ENCODE data around the gene ZNF526.

- TF ChIP-seq CTCF (IDR thresholded peaks at IDR 0.05 in 2 of 3, conservative IDR thresholded peaks at IDR 0.05 in 1 of 3; ENCODE audit: borderline replicate concordance in 1 of 3, insufficient read depth in 1 of 3, low read depth in 2 of 3, low read length in 2 of 3) (no peak), POLR2A (IDR thresholded peaks at IDR 0.05; ENCODE audit: borderline replicate concordance, extremely low read depth, insufficient read depth, insufficient read length) (no peak), EZH2 (IDR thresholded peaks at IDR 0.05) (no peak), EZH2phosphoT487 (IDR thresholded peaks at IDR 0.05; ENCODE audit: borderline replicate concordance) (no peak), YY1 (IDR thresholded peaks at IDR 0.05; ENCODE audit: extremely low read depth, insufficient replicate concordance, low read depth, low read length) (no peak), JUND (IDR thresholded peaks at IDR 0.05) (no peak), POLR2AphosphoS5 (IDR thresholded peaks at IDR 0.05; ENCODE audit: low read depth, low read length) (no peak), ZNF274 (IDR thresholded peaks at IDR 0.05; ENCODE audit: low read depth, low read length) (no peak), SRF (IDR thresholded peaks at IDR 0.05; ENCODE audit: low read depth) (no peak), ZFX (IDR thresholded peaks at IDR 0.05) (no peak)
- TF ChIP-seq, protein P1, sequence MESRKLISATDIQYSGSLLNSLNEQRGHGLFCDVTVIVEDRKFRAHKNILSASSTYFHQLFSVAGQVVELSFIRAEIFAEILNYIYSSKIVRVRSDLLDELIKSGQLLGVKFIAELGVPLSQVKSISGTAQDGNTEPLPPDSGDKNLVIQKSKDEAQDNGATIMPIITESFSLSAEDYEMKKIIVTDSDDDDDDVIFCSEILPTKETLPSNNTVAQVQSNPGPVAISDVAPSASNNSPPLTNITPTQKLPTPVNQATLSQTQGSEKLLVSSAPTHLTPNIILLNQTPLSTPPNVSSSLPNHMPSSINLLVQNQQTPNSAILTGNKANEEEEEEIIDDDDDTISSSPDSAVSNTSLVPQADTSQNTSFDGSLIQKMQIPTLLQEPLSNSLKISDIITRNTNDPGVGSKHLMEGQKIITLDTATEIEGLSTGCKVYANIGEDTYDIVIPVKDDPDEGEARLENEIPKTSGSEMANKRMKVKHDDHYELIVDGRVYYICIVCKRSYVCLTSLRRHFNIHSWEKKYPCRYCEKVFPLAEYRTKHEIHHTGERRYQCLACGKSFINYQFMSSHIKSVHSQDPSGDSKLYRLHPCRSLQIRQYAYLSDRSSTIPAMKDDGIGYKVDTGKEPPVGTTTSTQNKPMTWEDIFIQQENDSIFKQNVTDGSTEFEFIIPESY (IDR thresholded peaks at IDR 0.05; ENCODE audit: extremely low read depth, insufficient replicate concordance, low read length), result no peak
These were observed 13.7 kb downstream of the ZNF526 start for GRCh38 chr19:42233678-42234292.
